OCI-LY7 (cell line): Measurements from ENCODE around the gene MYL4. TPM values are rescaled to one million over a fixed set of nuclear protein-coding genes. Genes with fewer than 3 reads are reported as not detected.

Source experiments
- BruUV-seq: library from RNA; stranded (reverse); fragments of 400-500 nt; replicated peaks from 2 replicates; lab custom pipeline; 2021; lab: Mats Ljungman, UMichigan
- CTCF ChIA-PET: fragments of 300-600 bp; sonication (Branson Sonifier 250); formaldehyde crosslinking; loops from one replicate; lab custom pipeline; 2022; ENCODE audit warnings: antibody characterized with exemption; ENCODE audit not compliant: unreplicated experiment; lab: Charles Lee
- POLR2A ChIA-PET: fragments of 300-600 bp; sonication (Branson Sonifier 250); formaldehyde crosslinking; loops from one replicate; lab custom pipeline; 2022; ENCODE audit warnings: antibody characterized with exemption; lab: Charles Lee
- DNase-seq: peaks from one replicate; pipeline ENCODE4 v3.0.0-alpha.2; 2015; ENCODE audit warnings: low spot score
- H2AFZ ChIP-seq: fragments of 200-600 bp; sonication (generic), shearing (Covaris generic); 2 replicates; pipeline ENCODE4 v1.6.1; 2014; ENCODE audit warnings: mild to moderate bottlenecking, antibody characterized with exemption, low read length, moderate library complexity
- H3K27ac ChIP-seq: fragments of 200-600 bp; sonication (generic); 2 replicates; pipeline ENCODE4 v1.5.1; 2014; ENCODE audit warnings: mixed run types, low read depth, mild to moderate bottlenecking, moderate library complexity, low read length, inconsistent platforms; ENCODE audit not compliant: poor library complexity, severe bottlenecking
- H3K36me3 ChIP-seq: fragments of 200-600 bp; sonication (generic); 2 replicates; pipeline ENCODE4 v1.6.1; 2014; ENCODE audit warnings: mild to moderate bottlenecking, antibody characterized with exemption, low read length, moderate library complexity, mixed read lengths; ENCODE audit not compliant: insufficient read depth
- H3K4me1 ChIP-seq: fragments of 200-600 bp; sonication (generic); 2 replicates; pipeline ENCODE4 v1.5.1; 2014; ENCODE audit warnings: mild to moderate bottlenecking, low read length; ENCODE audit not compliant: insufficient read depth, poor library complexity, severe bottlenecking
- H3K4me2 ChIP-seq: fragments of 200-600 bp; sonication (generic); 2 replicates; pipeline ENCODE4 v1.6.1; 2014; ENCODE audit warnings: mild to moderate bottlenecking, low read length
- H3K4me3 ChIP-seq: fragments of 200-600 bp; sonication (generic); 2 replicates; pipeline ENCODE4 v1.5.1; 2014; ENCODE audit warnings: mild to moderate bottlenecking, low read depth, low read length; ENCODE audit not compliant: poor library complexity, severe bottlenecking
- H3K79me2 ChIP-seq: fragments of 200-600 bp; sonication (generic); 2 replicates; pipeline ENCODE4 v1.6.1; 2016; ENCODE audit warnings: low read depth, mild to moderate bottlenecking, low read length, moderate library complexity, mixed read lengths; ENCODE audit not compliant: insufficient read depth
- H3K9me2 ChIP-seq: fragments of 200-600 bp; sonication (generic); 2 replicates; pipeline ENCODE4 v1.6.1; 2016; ENCODE audit warnings: mild to moderate bottlenecking, low read length, mixed read lengths; ENCODE audit not compliant: insufficient read depth
- H3K9me3 ChIP-seq: fragments of 200-600 bp; sonication (generic); 2 replicates; pipeline ENCODE4 v1.6.1; 2014; ENCODE audit warnings: mild to moderate bottlenecking, mixed run types, low read length, mixed read lengths
- H4K20me1 ChIP-seq: fragments of 200-600 bp; sonication (generic); 2 replicates; pipeline ENCODE4 v1.6.1; 2014; ENCODE audit warnings: mild to moderate bottlenecking, antibody characterized with exemption, low read length, moderate library complexity, mixed read lengths; ENCODE audit not compliant: insufficient read depth
- CTCF ChIP-seq: fragments of 200-600 bp; sonication (generic); conservative IDR thresholded peaks from 2 replicates; pipeline ENCODE4 v1.5.1; 2014; ENCODE audit warnings: mild to moderate bottlenecking, antibody characterized with exemption, low read length, moderate library complexity, mixed read lengths
- EZH2phosphoT487 ChIP-seq: fragments of 200-600 bp; sonication (generic); IDR thresholded peaks from 2 replicates; pipeline ENCODE4 v1.6.1; 2018; ENCODE audit warnings: low read depth, borderline replicate concordance, mild to moderate bottlenecking, mixed run types, antibody characterized with exemption, low read length, moderate library complexity, mixed read lengths
- intact Hi-C: fragments of 100-400 bp; cut with micrococcal nuclease; formaldehyde crosslinking; loops from one replicate; pipeline ENCODE4 v1.10.0; 2022; ENCODE audit not compliant: unreplicated experiment
- total RNA-seq, 2 experiments: library from RNA; depleted of rRNA in 1 of 2; stranded (reverse); fragments of >200 nt in 1 of 2; shearing (Covaris generic) in 1 of 2; gene quantifications; 2 replicates each; pipeline ENCODE4 v1.2.3, GENCODE V29; 2014 to 2022

The MYL4 gene
- total RNA-seq, 2 experiments from 2014 or later: 0.67 to 2.1 TPM

- H3K4me1 ChIP-seq: peaks cover 22% of the 10 kb centered on the region
- no peak overlapping the region for H3K27ac ChIP-seq
- intact Hi-C loops: no loop called here
- TF ChIP-seq EZH2phosphoT487: no peak
- TF ChIP-seq CTCF: no peak
- no peak overlapping the region for H2AFZ ChIP-seq
- no peak overlapping the region for H3K4me2 ChIP-seq
- no peaks in the 10 kb centered on the region for H3K9me3 ChIP-seq
- no peaks in the 10 kb centered on the region for H3K36me3 ChIP-seq
- ChIA-PET CTCF (no interaction called here), POLR2A (interaction anchor here (0.7 kb wide), 1 partner anchor 13 kb away, joined by 3 read pairs; no protein-coding TSS in a partner anchor)
- no peak overlapping the region for H3K4me3 ChIP-seq
- no peaks in the 10 kb centered on the region for H3K9me2 ChIP-seq
- no TSS peak for BruUV-seq
- H4K20me1 ChIP-seq: no peaks in the 10 kb centered on the region
- H3K79me2 ChIP-seq: no peaks in the 10 kb centered on the region
- no peak for DNase-seq
These were observed 37.0 kb downstream of the MYL4 start for GRCh38 chr17:47246120-47246519.

GRCh38 chr17:47250855-47251254 lies 41.7 kb downstream of the MYL4 start:
- no peaks in the 10 kb centered on the region for H3K9me2 ChIP-seq
- peaks cover 9% of the 10 kb centered on the region for H3K4me1 ChIP-seq
- POLR2A ChIA-PET: no interaction called here
- DNase-seq: no peak
- H3K4me2 ChIP-seq: no peak overlapping the region
- TF ChIP-seq CTCF (no peak), EZH2phosphoT487 (no peak)
- no TSS peak for BruUV-seq
- H3K9me3 ChIP-seq: no peaks in the 10 kb centered on the region
- no peak overlapping the region for H3K27ac ChIP-seq
- no peaks in the 10 kb centered on the region for H4K20me1 ChIP-seq
- CTCF ChIA-PET: no interaction called here
- no peak overlapping the region for H2AFZ ChIP-seq
- no peaks in the 10 kb centered on the region for H3K79me2 ChIP-seq
- H3K36me3 ChIP-seq: no peaks in the 10 kb centered on the region
- intact Hi-C loops: no loop called here
- no peak overlapping the region for H3K4me3 ChIP-seq

- Histone ChIP-seq H3K27ac (no peak overlapping the region), H3K9me3 (no peaks in the 10 kb centered on the region), H3K9me2 (no peaks in the 10 kb centered on the region), H2AFZ (no peak overlapping the region), H3K4me1 (peaks cover 9% of the 10 kb centered on the region), H3K4me2 (no peak overlapping the region), H4K20me1 (no peaks in the 10 kb centered on the region), H3K36me3 (no peaks in the 10 kb centered on the region), H3K4me3 (no peak overlapping the region), H3K79me2 (no peaks in the 10 kb centered on the region)
- POLR2A ChIA-PET: no interaction called here
- CTCF ChIA-PET: no interaction called here
- intact Hi-C loops: no loop called here
- TF ChIP-seq EZH2phosphoT487 (no peak), CTCF (no peak)
- BruUV-seq: no TSS peak
- no peak for DNase-seq
These were observed 42.3 kb downstream of the MYL4 start for GRCh38 chr17:47251421-47251940.
